ENCODE data around the gene PRPF6. TPM values are rescaled to one million over a fixed set of nuclear protein-coding genes. Genes with fewer than 3 reads are reported as not detected.
A peak's percentile ranks its signal among the peaks of the same experiment; 100 is the strongest.

Gene PRPF6
- total RNA-seq, 2 experiments from 2014 or later, result 60.5 to 67.0 TPM

- Mint-ChIP-seq H3K36me3 (ENCODE audit: low read depth) (peaks cover 4% of the 10 kb centered on the region), H3K9me3 (ENCODE audit: low read depth) (no peaks in the 10 kb centered on the region), H3K27me3 (no peaks in the 10 kb centered on the region), H3K4me1 (peaks cover 7% of the 10 kb centered on the region), H3K4me3 (no peak overlapping the region), H3K27ac (no peak overlapping the region)
- intact Hi-C loops (cut with DNase I, micrococcal nuclease), result no loop called here
- ChIA-PET CTCF (interaction anchor here (0.5 to 0.7 kb wide), 2 partner anchors 26 to 28 kb away, joined by 3 read pairs; no protein-coding TSS in a partner anchor), POLR2A (no interaction called here)
- no peak for DNase-seq
- no peak for ATAC-seq
Measured at GRCh38 chr20:64072498-64073063, 91.6 kb downstream of the PRPF6 start.

GRCh38 chr20:64073476-64074183 is 92.7 kb downstream of the PRPF6 start:
- ATAC-seq, result no peak
- H3K27ac Mint-ChIP-seq, result no peak overlapping the region

GRCh38 chr20:64074184-64074789 is 93.4 kb downstream of the PRPF6 start:
- H3K27ac Mint-ChIP-seq, result no peak overlapping the region
- intact Hi-C loops (cut with DNase I, micrococcal nuclease), result no loop called here
- H3K4me1 Mint-ChIP-seq, result peaks cover 3% of the 10 kb centered on the region
- ATAC-seq (no peak), DNase-seq (no peak)
- no peak overlapping the region for H3K4me3 Mint-ChIP-seq
- POLR2A ChIA-PET, result no interaction called here
- CTCF ChIA-PET, result interaction anchor here (0.5 kb wide), 1 partner anchor 26 kb away, joined by 3 read pairs; no protein-coding TSS in a partner anchor
- no peaks in the 10 kb centered on the region for H3K27me3 Mint-ChIP-seq
- H3K9me3 Mint-ChIP-seq (ENCODE audit: low read depth), result no peaks in the 10 kb centered on the region
- peaks cover 6% of the 10 kb centered on the region for H3K36me3 Mint-ChIP-seq (ENCODE audit: low read depth)

More at GRCh38 chr20:64073476-64074183, 92.7 kb downstream of the PRPF6 start:
- ChIA-PET POLR2A (no interaction called here), CTCF (interaction anchor here (0.5 to 0.8 kb wide), 2 partner anchors 7 to 26 kb away, joined by 3 read pairs; no protein-coding TSS in a partner anchor)
- intact Hi-C loops (cut with DNase I, micrococcal nuclease), result no loop called here
- Mint-ChIP-seq H3K4me3 (no peak overlapping the region), H3K4me1 (peaks cover 3% of the 10 kb centered on the region), H3K27me3 (no peaks in the 10 kb centered on the region), H3K36me3 (ENCODE audit: low read depth) (peaks cover 6% of the 10 kb centered on the region), H3K9me3 (ENCODE audit: low read depth) (no peaks in the 10 kb centered on the region)
- no peak for DNase-seq

GRCh38 chr20:64074963-64075362 is 94.0 kb downstream of the PRPF6 start:
- Mint-ChIP-seq H3K4me3 (no peak overlapping the region), H3K4me1 (peaks cover 3% of the 10 kb centered on the region), H3K27ac (no peak overlapping the region), H3K27me3 (no peaks in the 10 kb centered on the region), H3K9me3 (ENCODE audit: low read depth) (no peaks in the 10 kb centered on the region), H3K36me3 (ENCODE audit: low read depth) (peaks cover 6% of the 10 kb centered on the region)
- ChIA-PET CTCF (no interaction called here), POLR2A (no interaction called here)
- intact Hi-C loops (cut with DNase I, micrococcal nuclease), result no loop called here
- ATAC-seq (no peak), DNase-seq (no peak)

- peaks cover 8% of the 10 kb centered on the region for H3K4me1 Mint-ChIP-seq
- POLR2A ChIA-PET, result no interaction called here
- H3K27me3 Mint-ChIP-seq, result no peaks in the 10 kb centered on the region
- intact Hi-C loops (cut with DNase I, micrococcal nuclease), result no loop called here
- ATAC-seq (no peak), DNase-seq (no peak)
- H3K36me3 Mint-ChIP-seq (ENCODE audit: low read depth), result peaks cover 6% of the 10 kb centered on the region
- H3K27ac Mint-ChIP-seq, result peak overlapping the region; percentile 19
- H3K9me3 Mint-ChIP-seq (ENCODE audit: low read depth), result no peaks in the 10 kb centered on the region
- CTCF ChIA-PET, result interaction anchor here (0.6 kb wide), 1 partner anchor 111 kb away, joined by 3 read pairs; no protein-coding TSS in a partner anchor
- no peak overlapping the region for H3K4me3 Mint-ChIP-seq
Measured at GRCh38 chr20:64075556-64075955, 94.6 kb downstream of the PRPF6 start.

- intact Hi-C loops (cut with DNase I, micrococcal nuclease), result no loop called here
- ATAC-seq (no peak), DNase-seq (no peak)
- H3K36me3 Mint-ChIP-seq (ENCODE audit: low read depth), result peaks cover 6% of the 10 kb centered on the region
- H3K4me1 Mint-ChIP-seq, result peaks cover 10% of the 10 kb centered on the region
- H3K4me3 Mint-ChIP-seq, result peak overlapping the region; percentile 90
- POLR2A ChIA-PET, result no interaction called here
- CTCF ChIA-PET, result interaction anchor here (0.6 to 0.7 kb wide), 2 partner anchors 14 to 112 kb away, joined by 3 to 4 read pairs; no protein-coding TSS in a partner anchor
- peak overlapping the region; percentile 88 for H3K27ac Mint-ChIP-seq
- no peaks in the 10 kb centered on the region for H3K27me3 Mint-ChIP-seq
- no peaks in the 10 kb centered on the region for H3K9me3 Mint-ChIP-seq (ENCODE audit: low read depth)
Measured at GRCh38 chr20:64076061-64076997, 95.4 kb downstream of the PRPF6 start.

GRCh38 chr20:64077094-64077493 is 96.2 kb downstream of the PRPF6 start:
- H3K27me3 Mint-ChIP-seq, result no peaks in the 10 kb centered on the region
- intact Hi-C loops (cut with DNase I, micrococcal nuclease), result no loop called here
- H3K36me3 Mint-ChIP-seq (ENCODE audit: low read depth), result peaks cover 6% of the 10 kb centered on the region
- CTCF ChIA-PET, result interaction anchor here (0.6 to 0.7 kb wide), 2 partner anchors 9 to 15 kb away, joined by 3 to 4 read pairs; no protein-coding TSS in a partner anchor
- POLR2A ChIA-PET, result no interaction called here
- no peaks in the 10 kb centered on the region for H3K9me3 Mint-ChIP-seq (ENCODE audit: low read depth)
- H3K4me3 Mint-ChIP-seq, result peak overlapping the region; percentile 90
- peak; percentile 28 for ATAC-seq
- DNase-seq, result peak; percentile 69
- peaks cover 14% of the 10 kb centered on the region for H3K4me1 Mint-ChIP-seq
- H3K27ac Mint-ChIP-seq, result peak overlapping the region; percentile 88

- ATAC-seq (no peak), DNase-seq (no peak)
- CTCF ChIA-PET, result interaction anchor here (0.6 to 1.1 kb wide), 5 partner anchors 9 to 181 kb away, joined by 3 read pairs; no protein-coding TSS in a partner anchor
- H3K9me3 Mint-ChIP-seq (ENCODE audit: low read depth), result no peaks in the 10 kb centered on the region
- peaks cover 17% of the 10 kb centered on the region for H3K4me1 Mint-ChIP-seq
- POLR2A ChIA-PET, result no interaction called here
- H3K36me3 Mint-ChIP-seq (ENCODE audit: low read depth), result peaks cover 5% of the 10 kb centered on the region
- H3K27me3 Mint-ChIP-seq, result no peaks in the 10 kb centered on the region
- peak overlapping the region; percentile 88 for H3K27ac Mint-ChIP-seq
- peak overlapping the region; percentile 90 for H3K4me3 Mint-ChIP-seq
- intact Hi-C loops (cut with DNase I, micrococcal nuclease), result no loop called here
Measured at GRCh38 chr20:64077541-64077875, 96.6 kb downstream of the PRPF6 start.

GRCh38 chr20:64077876-64078551 is 97.1 kb downstream of the PRPF6 start:
- intact Hi-C loops (cut with DNase I, micrococcal nuclease), result loop anchor here (2.0 kb wide), 2 partner anchors 13 to 39 kb away; no protein-coding TSS in a partner anchor
- H3K36me3 Mint-ChIP-seq (ENCODE audit: low read depth), result peaks cover 4% of the 10 kb centered on the region
- H3K4me3 Mint-ChIP-seq, result peak overlapping the region; percentile 90
- ATAC-seq, result peak; percentile 67
- ChIA-PET POLR2A (interaction anchor here (0.6 kb wide), 1 partner anchor 12 kb away, joined by 3 read pairs; no protein-coding TSS in a partner anchor), CTCF (interaction anchor here (0.6 to 1.2 kb wide), 6 partner anchors 21 to 783 kb away, joined by 3 to 5 read pairs (median 3); no protein-coding TSS in a partner anchor)
- H3K9me3 Mint-ChIP-seq (ENCODE audit: low read depth), result no peaks in the 10 kb centered on the region
- peaks cover 22% of the 10 kb centered on the region for H3K4me1 Mint-ChIP-seq
- DNase-seq, result peak; percentile 79
- no peaks in the 10 kb centered on the region for H3K27me3 Mint-ChIP-seq
- peak overlapping the region; percentile 88 for H3K27ac Mint-ChIP-seq

GRCh38 chr20:64078934-64079272 is 98.0 kb downstream of the PRPF6 start:
- ChIA-PET CTCF (interaction anchor here (0.5 to 1.3 kb wide), 6 partner anchors 9 to 287 kb away, joined by 3 to 5 read pairs (median 4); no protein-coding TSS in a partner anchor), POLR2A (no interaction called here)
- ATAC-seq, result no peak
- Mint-ChIP-seq H3K4me3 (peak overlapping the region; percentile 90), H3K27ac (peak overlapping the region; percentile 88), H3K27me3 (no peaks in the 10 kb centered on the region), H3K9me3 (ENCODE audit: low read depth) (no peaks in the 10 kb centered on the region), H3K4me1 (peaks cover 25% of the 10 kb centered on the region), H3K36me3 (ENCODE audit: low read depth) (peaks cover 4% of the 10 kb centered on the region)
- intact Hi-C loops (cut with DNase I, micrococcal nuclease), result loop anchor here (1.0 to 2.0 kb wide), 4 partner anchors 14 to 559 kb away; partner anchors contain the start of genes PPDPF (in 1 of the 2) and TCEA2 (in 1 of the 2)
- no peak for DNase-seq
